ENCODE measurements around the gene GNL1.
"Not testable (repeated sequence)": the region's sequence is repeated elsewhere in the genome, so short reads cannot be mapped to it uniquely, and the experiment has no call there.

GNL1 gene, protein sequence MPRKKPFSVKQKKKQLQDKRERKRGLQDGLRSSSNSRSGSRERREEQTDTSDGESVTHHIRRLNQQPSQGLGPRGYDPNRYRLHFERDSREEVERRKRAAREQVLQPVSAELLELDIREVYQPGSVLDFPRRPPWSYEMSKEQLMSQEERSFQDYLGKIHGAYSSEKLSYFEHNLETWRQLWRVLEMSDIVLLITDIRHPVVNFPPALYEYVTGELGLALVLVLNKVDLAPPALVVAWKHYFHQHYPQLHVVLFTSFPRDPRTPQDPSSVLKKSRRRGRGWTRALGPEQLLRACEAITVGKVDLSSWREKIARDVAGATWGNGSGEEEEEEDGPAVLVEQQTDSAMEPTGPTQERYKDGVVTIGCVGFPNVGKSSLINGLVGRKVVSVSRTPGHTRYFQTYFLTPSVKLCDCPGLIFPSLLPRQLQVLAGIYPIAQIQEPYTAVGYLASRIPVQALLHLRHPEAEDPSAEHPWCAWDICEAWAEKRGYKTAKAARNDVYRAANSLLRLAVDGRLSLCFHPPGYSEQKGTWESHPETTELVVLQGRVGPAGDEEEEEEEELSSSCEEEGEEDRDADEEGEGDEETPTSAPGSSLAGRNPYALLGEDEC

GRCh38 chr6:30556066-30556905, at the start of gene GNL1:
Gene GNL1 (minus strand): TSS chr6:30556489. CDS start chr6:30556203, 286 bp downstream.
- peaks cover 9% of the 10 kb centered on the region for H3K36me3 Mint-ChIP-seq
- peak within 1 kb of the TSS; percentile 100 for H3K27ac Mint-ChIP-seq
- peak within 1 kb of the TSS; percentile 100 for H3K4me3 Mint-ChIP-seq
- no peaks in the 10 kb centered on the region for H3K9me3 Mint-ChIP-seq
- H3K27me3 Mint-ChIP-seq, result no peaks in the 10 kb centered on the region
- H3K4me1 Mint-ChIP-seq, result peaks cover 46% of the 10 kb centered on the region

DNA sequence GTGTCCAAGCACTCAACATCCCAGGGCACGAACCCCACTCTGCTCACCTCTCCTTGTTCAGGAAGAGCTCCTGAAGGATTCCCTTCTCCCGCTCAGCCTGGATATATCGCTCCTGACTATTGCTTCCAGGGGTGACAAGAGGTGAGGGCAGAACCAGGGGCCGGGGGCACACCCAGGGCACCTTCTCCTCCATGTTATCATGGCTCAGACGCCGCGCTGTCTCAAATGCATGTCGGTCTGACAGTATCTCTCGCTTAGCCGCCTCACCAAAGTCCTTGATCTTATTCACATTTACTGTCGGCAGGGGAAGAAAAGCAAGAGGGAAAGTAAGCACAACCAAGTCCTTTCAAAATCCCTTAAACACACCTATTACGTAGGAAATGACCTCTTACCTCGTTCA, 47.7 kb upstream of the GNL1 start:
- Mint-ChIP-seq H3K9me3 (no peaks in the 10 kb centered on the region), H3K4me1 (peaks cover 47% of the 10 kb centered on the region), H3K36me3 (peaks cover 29% of the 10 kb centered on the region), H3K27ac (no peak overlapping the region), H3K27me3 (no peaks in the 10 kb centered on the region), H3K4me3 (no peak overlapping the region)

DNA sequence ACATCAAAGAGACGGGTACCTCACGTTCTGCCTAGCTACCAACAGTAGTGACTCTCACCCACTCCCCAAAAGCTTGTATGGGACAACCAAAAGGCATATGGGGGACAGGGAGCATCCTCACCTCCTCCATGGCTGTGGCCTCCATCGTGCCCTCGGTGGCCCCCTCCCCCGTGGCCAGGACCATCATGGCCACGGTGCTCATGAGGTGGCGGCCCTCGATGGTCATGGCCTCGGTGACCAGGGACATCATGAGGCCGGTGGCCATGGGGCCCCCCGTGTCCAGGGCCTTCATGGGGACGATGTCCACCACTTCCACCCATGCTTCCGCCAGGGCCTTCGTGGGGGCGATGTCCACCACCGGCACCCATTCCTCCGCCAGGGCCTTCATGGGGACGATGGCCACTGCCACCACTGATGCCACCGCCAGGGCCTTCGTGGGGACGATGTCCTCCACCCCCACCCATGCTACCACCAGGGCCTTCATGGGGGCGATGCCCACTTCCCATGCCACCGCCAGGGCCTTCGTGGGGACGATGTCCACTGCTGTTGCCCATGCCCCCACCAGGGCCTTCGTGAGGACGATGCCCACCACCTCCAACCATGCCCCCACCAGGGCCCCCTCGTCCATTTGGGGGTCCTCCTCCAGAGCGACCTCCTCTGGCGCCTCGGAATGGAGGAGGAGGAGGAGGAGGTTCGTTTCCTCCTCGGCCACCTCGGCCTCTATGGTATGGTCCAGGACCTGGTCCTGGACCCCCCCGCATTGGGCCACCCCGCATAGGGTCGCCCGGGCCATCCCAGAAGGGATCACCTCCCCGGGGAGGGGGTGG, 45.7 kb upstream of the GNL1 start:
- H3K4me1 Mint-ChIP-seq, result peaks cover 40% of the 10 kb centered on the region
- no peaks in the 10 kb centered on the region for H3K27me3 Mint-ChIP-seq
- peaks cover 23% of the 10 kb centered on the region for H3K36me3 Mint-ChIP-seq
- H3K27ac Mint-ChIP-seq, result no peak overlapping the region
- no peaks in the 10 kb centered on the region for H3K9me3 Mint-ChIP-seq
- H3K4me3 Mint-ChIP-seq, result no peak overlapping the region

- Mint-ChIP-seq H3K9me3 (no peaks in the 10 kb centered on the region), H3K27me3 (no peaks in the 10 kb centered on the region), H3K27ac (no peak overlapping the region), H3K36me3 (peaks cover 19% of the 10 kb centered on the region), H3K4me3 (no peak overlapping the region), H3K4me1 (peaks cover 35% of the 10 kb centered on the region)
These were observed 45.1 kb upstream of the GNL1 start for GRCh38 chr6:30601436-30601814.

GRCh38 chr6:30600451-30600961, 44.2 kb upstream of the GNL1 start:
- no peaks in the 10 kb centered on the region for H3K27me3 Mint-ChIP-seq
- no peak overlapping the region for H3K4me3 Mint-ChIP-seq
- peaks cover 15% of the 10 kb centered on the region for H3K36me3 Mint-ChIP-seq
- peaks cover 29% of the 10 kb centered on the region for H3K4me1 Mint-ChIP-seq
- H3K9me3 Mint-ChIP-seq, result no peaks in the 10 kb centered on the region
- H3K27ac Mint-ChIP-seq, result no peak overlapping the region

DNA sequence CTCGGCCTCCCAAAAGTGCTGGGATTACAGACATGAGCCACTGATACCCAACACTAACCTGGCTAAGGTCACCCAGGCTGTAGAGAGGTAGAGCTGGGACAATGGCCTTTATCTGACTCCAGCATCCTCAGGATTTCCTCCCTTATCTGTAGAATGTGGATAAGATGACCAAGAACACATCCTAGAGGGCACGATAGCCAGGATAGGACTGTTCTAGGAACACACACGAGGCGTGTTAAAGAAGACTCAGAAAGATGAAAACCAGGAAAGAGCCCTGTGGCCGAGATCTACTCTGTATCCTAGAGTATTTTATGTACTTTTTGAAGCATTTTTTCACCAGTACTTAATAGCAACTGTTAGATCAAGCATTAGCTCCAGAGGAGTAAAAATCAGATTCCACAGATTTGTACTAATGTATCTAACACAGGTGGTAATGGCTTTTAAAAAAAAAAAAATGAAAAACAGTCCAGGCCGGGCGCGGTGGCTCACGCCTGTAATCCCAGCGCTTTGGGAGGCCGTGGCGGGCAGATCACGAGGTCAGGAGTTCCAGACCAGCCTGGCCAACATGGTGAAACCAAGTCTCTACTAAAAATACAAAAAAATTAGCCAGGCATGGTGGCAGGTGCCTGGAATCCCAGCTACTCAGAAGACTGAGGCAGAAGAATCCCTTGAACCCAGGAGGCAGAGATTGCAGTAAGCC, 43.5 kb upstream of the GNL1 start:
- Mint-ChIP-seq H3K27ac (no peak overlapping the region), H3K27me3 (no peaks in the 10 kb centered on the region), H3K4me1 (peaks cover 27% of the 10 kb centered on the region), H3K9me3 (no peaks in the 10 kb centered on the region), H3K4me3 (no peak overlapping the region), H3K36me3 (peaks cover 15% of the 10 kb centered on the region)

GRCh38 chr6:30598912-30599624, 42.8 kb upstream of the GNL1 start:
- Mint-ChIP-seq H3K27ac (no peak overlapping the region), H3K27me3 (no peaks in the 10 kb centered on the region), H3K4me1 (peaks cover 26% of the 10 kb centered on the region)

GRCh38 chr6:30597315-30598144, 41.2 kb upstream of the GNL1 start:
- H3K4me3 Mint-ChIP-seq, H3K9me3 Mint-ChIP-seq, H3K27me3 Mint-ChIP-seq, H3K36me3 Mint-ChIP-seq: not testable (repeated sequence)
- H3K4me1 Mint-ChIP-seq, result peaks cover 20% of the 10 kb centered on the region
- H3K27ac Mint-ChIP-seq, result peak overlapping the region; percentile 1

More at GRCh38 chr6:30598912-30599624, 42.8 kb upstream of the GNL1 start:
- peaks cover 15% of the 10 kb centered on the region for H3K36me3 Mint-ChIP-seq
- H3K9me3 Mint-ChIP-seq, result no peaks in the 10 kb centered on the region
- H3K4me3 Mint-ChIP-seq, result no peak overlapping the region

DNA sequence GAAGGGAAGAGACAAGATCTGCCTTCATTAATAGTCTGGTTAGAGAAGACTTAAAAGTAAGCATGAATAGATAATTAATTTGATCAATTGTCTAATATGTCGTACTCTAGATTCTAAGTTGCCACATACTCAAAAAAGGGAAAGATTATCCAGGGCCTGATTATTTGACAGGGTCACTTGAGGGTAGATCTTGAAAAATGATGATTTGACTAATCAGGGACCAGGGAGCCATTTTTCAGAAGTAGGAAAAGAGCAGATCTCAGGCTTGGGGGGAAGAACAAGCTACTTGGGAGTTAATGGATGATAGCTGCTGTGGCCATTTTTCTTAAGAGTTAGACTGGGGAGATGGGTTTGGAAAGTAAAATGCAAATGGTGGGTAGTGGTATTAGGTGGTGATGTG, 36.0 kb upstream of the GNL1 start:
- no peak overlapping the region for H3K4me3 Mint-ChIP-seq
- peaks cover 18% of the 10 kb centered on the region for H3K4me1 Mint-ChIP-seq
- H3K27me3 Mint-ChIP-seq, result no peaks in the 10 kb centered on the region
- no peaks in the 10 kb centered on the region for H3K9me3 Mint-ChIP-seq
- H3K27ac Mint-ChIP-seq, result peak overlapping the region; percentile 66
- peaks cover 20% of the 10 kb centered on the region for H3K36me3 Mint-ChIP-seq

- H3K4me3 Mint-ChIP-seq, result no peak overlapping the region
- peaks cover 23% of the 10 kb centered on the region for H3K36me3 Mint-ChIP-seq
- no peaks in the 10 kb centered on the region for H3K27me3 Mint-ChIP-seq
- H3K27ac Mint-ChIP-seq, result peak overlapping the region; percentile 72
- peaks cover 16% of the 10 kb centered on the region for H3K4me1 Mint-ChIP-seq
- H3K9me3 Mint-ChIP-seq, result no peaks in the 10 kb centered on the region
These were observed 34.7 kb upstream of the GNL1 start for GRCh38 chr6:30591008-30591407.

DNA sequence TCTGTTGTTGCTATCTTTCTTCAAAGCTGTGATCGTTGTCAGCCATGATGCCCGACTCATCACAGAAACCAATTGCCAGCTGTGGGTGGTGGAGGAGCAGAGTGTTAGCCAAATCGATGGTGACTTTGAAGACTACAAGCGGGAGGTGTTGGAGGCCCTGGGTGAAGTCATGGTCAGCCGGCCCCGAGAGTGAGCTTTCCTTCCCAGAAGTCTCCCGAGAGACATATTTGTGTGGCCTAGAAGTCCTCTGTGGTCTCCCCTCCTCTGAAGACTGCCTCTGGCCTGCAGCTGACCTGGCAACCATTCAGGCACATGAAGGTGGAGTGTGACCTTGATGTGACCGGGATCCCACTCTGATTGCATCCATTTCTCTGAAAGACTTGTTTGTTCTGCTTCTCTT, 34.2 kb upstream of the GNL1 start:
- H3K27me3 Mint-ChIP-seq, result no peaks in the 10 kb centered on the region
- peaks cover 16% of the 10 kb centered on the region for H3K4me1 Mint-ChIP-seq
- H3K9me3 Mint-ChIP-seq, result no peaks in the 10 kb centered on the region
- H3K27ac Mint-ChIP-seq, result peak overlapping the region; percentile 72
- no peak overlapping the region for H3K4me3 Mint-ChIP-seq
- peaks cover 25% of the 10 kb centered on the region for H3K36me3 Mint-ChIP-seq

DNA sequence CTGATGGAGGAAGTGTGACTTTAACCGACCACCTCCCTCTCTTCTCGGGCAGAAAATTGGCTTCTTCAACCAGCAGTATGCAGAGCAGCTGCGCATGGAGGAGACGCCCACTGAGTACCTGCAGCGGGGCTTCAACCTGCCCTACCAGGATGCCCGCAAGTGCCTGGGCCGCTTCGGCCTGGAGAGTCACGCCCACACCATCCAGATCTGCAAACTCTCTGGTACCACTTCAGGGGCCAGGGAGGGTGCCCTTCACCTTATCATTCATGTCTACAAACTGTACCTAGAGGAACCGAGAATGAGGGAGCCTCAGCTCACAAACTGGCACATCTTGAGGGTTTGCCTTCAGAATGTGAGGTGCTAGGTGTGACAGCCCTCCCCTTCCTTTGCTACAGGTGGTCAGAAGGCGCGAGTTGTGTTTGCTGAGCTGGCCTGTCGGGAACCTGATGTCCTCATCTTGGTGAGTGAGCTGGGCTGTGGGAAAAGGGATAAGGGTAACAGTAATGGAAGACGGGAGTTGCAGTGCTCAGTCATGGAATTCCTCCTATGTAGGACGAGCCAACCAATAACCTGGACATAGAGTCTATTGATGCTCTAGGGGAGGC, 33.6 kb upstream of the GNL1 start:
- H3K4me1 Mint-ChIP-seq, result peaks cover 16% of the 10 kb centered on the region
- no peak overlapping the region for H3K27ac Mint-ChIP-seq
- H3K4me3 Mint-ChIP-seq, result no peak overlapping the region
- H3K9me3 Mint-ChIP-seq, result no peaks in the 10 kb centered on the region
- peaks cover 23% of the 10 kb centered on the region for H3K36me3 Mint-ChIP-seq
- H3K27me3 Mint-ChIP-seq, result no peaks in the 10 kb centered on the region

DNA sequence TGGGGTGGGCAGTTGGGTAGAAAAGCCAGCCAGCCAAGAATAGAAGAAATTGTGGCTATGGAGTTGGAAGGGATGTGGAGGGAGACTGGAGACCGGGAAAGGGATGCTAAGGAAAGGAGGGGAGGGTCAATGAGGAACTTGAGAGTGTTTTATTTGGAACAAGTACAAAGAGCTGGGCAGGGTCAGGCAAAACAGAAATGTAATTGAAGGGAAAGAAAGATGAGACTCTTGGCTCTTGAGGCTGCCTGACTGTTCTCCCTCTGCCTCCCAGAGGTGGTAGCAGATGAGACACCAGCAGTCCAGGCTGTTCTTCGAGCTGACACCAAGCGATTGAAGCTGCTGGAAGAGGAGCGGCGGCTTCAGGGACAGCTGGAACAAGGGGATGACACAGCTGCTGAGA, 27.6 kb upstream of the GNL1 start:
- Mint-ChIP-seq H3K36me3 (peaks cover 17% of the 10 kb centered on the region), H3K4me1 (no peaks in the 10 kb centered on the region), H3K27ac (no peak overlapping the region), H3K9me3 (no peaks in the 10 kb centered on the region), H3K27me3 (no peaks in the 10 kb centered on the region), H3K4me3 (no peak overlapping the region)

All from activated naive CD4-positive, alpha-beta T cell treated with anti-CD3 and anti-CD28 coated beads, Interleukin-2, amount 50 U/mL, for 24 hours (primary cell).